RWPE1 (cell line): Measurements from ENCODE around the gene PLD6.

Experiments
- CTCF ChIA-PET: fragments of 350-600 bp; sonication (Branson Sonifier 250); formaldehyde crosslinking; extraction: SDS; loops from one replicate; lab custom pipeline; 2021; lab: Yijun Ruan, JAX
- POLR2A ChIA-PET: fragments of 400-600 bp; formaldehyde crosslinking; extraction: SDS; loops from one replicate; lab custom pipeline; 2020; ENCODE audit warnings: antibody characterized with exemption; ENCODE audit not compliant: low non-redundant PET; lab: Yijun Ruan, JAX
- DNase-seq: peaks from one replicate; pipeline ENCODE4 v3.0.0; 2012; ENCODE audit warnings: low spot score
- H3K27ac ChIP-seq: fragments of 450-650 bp; 2 replicates; pipeline ENCODE4 v1.5.1; 2017
- TF ChIP-seq, protein P1 (sequence below): fragments of 450-650 bp; conservative IDR thresholded peaks from 2 replicates; pipeline ENCODE4 v1.5.1; 2017; ENCODE audit warnings: low read depth, mild to moderate bottlenecking

PLD6 gene

DNA sequence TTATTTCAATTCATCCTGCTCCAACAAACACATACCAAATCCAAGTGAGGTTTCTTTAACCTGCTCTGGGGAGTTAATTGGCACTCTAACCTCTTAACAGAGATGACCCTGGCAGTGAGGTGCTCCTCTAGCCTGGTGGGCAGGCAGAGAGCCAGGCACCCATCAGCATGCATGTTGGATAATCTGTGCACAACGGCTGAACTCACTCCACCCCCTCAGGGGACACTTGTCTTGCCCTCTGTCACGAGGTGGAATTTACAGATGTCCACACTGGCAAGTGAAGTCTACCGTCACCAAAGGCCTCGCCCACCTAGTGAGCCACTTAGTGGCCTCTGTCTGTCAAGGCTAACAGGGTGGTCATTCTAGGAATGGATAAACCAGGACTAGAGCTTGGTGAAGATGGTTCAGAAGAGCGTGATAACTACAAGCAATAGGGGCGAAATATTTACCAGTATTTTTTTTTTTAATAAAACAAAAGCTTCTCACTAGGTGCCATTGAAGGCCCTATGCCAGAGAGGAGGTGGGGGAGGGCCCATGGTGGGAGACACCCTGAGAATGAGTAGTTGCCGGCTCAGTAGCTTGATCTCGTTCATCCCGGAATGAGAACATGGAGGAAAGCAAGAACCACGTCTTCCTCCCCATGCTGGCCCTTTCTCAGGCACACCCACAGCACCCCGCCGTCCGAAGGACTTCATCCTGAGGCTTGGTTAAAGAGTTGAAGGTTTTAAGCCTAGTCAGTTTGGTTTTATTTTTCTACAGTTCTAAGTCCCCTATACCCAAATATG is 25.2 kb downstream of the PLD6 start:
- CTCF ChIA-PET: no interaction called here
- peak overlapping the region; percentile 13; the same call in 1 of the 2 replicates for H3K27ac ChIP-seq
- POLR2A ChIA-PET: no interaction called here
- TF ChIP-seq, protein P1, sequence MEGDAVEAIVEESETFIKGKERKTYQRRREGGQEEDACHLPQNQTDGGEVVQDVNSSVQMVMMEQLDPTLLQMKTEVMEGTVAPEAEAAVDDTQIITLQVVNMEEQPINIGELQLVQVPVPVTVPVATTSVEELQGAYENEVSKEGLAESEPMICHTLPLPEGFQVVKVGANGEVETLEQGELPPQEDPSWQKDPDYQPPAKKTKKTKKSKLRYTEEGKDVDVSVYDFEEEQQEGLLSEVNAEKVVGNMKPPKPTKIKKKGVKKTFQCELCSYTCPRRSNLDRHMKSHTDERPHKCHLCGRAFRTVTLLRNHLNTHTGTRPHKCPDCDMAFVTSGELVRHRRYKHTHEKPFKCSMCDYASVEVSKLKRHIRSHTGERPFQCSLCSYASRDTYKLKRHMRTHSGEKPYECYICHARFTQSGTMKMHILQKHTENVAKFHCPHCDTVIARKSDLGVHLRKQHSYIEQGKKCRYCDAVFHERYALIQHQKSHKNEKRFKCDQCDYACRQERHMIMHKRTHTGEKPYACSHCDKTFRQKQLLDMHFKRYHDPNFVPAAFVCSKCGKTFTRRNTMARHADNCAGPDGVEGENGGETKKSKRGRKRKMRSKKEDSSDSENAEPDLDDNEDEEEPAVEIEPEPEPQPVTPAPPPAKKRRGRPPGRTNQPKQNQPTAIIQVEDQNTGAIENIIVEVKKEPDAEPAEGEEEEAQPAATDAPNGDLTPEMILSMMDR: no peak
- no peak for DNase-seq

DNA sequence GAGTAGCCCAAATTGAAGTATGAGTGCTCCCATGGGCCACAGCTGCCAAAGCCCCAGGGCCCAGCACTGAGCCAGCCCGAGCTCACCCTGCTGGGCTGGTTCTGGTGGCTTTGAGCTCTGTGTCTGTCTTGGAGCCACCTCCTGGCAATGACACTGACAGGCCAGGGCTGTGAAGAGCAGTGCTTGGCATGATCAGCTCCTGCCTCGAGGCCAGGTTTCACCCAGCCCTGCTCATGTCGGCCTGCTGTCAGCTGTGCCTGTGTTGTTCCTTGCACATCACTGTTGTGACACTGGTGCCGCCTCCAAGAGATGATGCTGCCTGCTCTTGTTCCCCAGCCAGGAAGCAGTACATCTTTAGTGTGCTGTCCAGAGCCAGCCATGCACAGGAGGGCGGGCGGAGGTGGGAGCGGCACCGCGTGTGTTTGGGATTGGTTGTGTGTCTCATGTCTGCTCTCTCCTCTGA is 26.0 kb downstream of the PLD6 start:
- H3K27ac ChIP-seq: peak overlapping the region; percentile 13; the same call in 1 of the 2 replicates
- POLR2A ChIA-PET: no interaction called here
- DNase-seq: no peak
- TF ChIP-seq, protein P1: no peak
- CTCF ChIA-PET: no interaction called here

- ChIA-PET POLR2A (no interaction called here), CTCF (no interaction called here)
- TF ChIP-seq, protein P1: no peak
- H3K27ac ChIP-seq: no peak overlapping the region
- DNase-seq: no peak
These were observed 26.7 kb downstream of the PLD6 start for GRCh38 chr17:17179371-17179827.

DNA sequence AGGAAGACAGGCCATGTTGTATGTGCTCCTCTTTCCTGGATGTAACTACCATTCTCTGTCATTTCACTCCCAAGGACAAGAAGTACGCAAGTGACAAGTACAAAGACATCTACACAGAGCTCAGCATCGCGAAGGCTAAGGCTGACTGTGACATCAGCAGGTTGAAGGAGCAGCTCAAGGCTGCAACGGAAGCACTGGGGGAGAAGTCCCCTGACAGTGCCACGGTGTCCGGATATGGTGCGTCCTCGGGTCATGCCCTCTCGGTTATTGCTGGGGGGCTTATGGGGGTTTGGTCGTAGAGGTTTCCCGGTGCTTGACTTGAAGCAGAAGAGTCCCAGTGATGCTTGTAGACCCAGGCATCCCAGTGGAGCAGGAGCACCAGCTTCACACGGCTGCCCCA is 29.0 kb downstream of the PLD6 start:
- peak overlapping the region; percentile 88 for H3K27ac ChIP-seq
- TF ChIP-seq, protein P1: no peak
- POLR2A ChIA-PET: no interaction called here
- CTCF ChIA-PET: interaction anchor here (0.6 to 0.7 kb wide), 2 partner anchors 156 to 813 kb away, joined by 3 read pairs; no protein-coding TSS in a partner anchor
- DNase-seq: no peak

DNA sequence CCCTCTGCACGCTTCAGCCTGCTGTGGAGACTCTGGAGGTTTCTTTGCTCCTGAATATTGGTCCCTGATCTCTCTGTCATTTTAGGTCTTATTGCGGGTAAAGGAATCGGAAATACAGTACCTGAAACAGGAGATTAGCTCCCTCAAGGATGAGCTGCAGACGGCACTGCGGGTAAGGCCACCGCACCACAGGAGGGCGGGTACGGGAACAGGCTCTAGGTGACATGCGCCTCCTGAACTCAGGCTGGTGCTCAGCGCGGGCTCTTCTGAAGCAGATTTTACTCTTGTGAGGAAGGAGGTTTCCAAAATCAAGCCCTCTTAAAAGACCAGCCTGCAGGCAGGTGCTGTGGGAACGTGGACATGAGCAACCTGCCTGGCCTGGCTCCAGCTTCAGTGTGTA is 29.8 kb downstream of the PLD6 start:
- peak overlapping the region; percentile 88 for H3K27ac ChIP-seq
- TF ChIP-seq, protein P1: no peak
- POLR2A ChIA-PET: no interaction called here
- CTCF ChIA-PET: no interaction called here
- DNase-seq: no peak

GRCh38 chr17:17175917-17176316 is 30.2 kb downstream of the PLD6 start:
- ChIA-PET POLR2A (no interaction called here), CTCF (no interaction called here)
- DNase-seq: no peak
- TF ChIP-seq, protein P1: no peak
- peak overlapping the region; percentile 88 for H3K27ac ChIP-seq
